Chondrocyte (in vitro differentiated cells): Measurements from ENCODE around the gene MAP2K5. TPM values are rescaled to one million over a fixed set of nuclear protein-coding genes. Genes with fewer than 3 reads are reported as not detected.

Source experiments
- DNase-seq: peaks from one replicate; pipeline ENCODE4 v3.0.0; 2021; ENCODE audit warnings: mixed read lengths, low spot score
- H3K27ac Mint-ChIP-seq: one replicate; pipeline ENCODE4 v1.8.0; 2021; ENCODE audit warnings: mild to moderate bottlenecking, moderate library complexity, mixed read lengths; ENCODE audit not compliant: unreplicated experiment
- H3K27me3 Mint-ChIP-seq: 2 replicates; pipeline ENCODE4 v1.8.0; 2021; ENCODE audit warnings: low read depth, mixed read lengths
- H3K36me3 Mint-ChIP-seq: 2 replicates; pipeline ENCODE4 v1.8.0; 2021; ENCODE audit warnings: low read depth, mixed read lengths
- H3K4me1 Mint-ChIP-seq: 2 replicates; pipeline ENCODE4 v1.8.0; 2021; ENCODE audit warnings: low read depth, mild to moderate bottlenecking, mixed read lengths
- H3K4me3 Mint-ChIP-seq: one replicate; pipeline ENCODE4 v1.8.0; 2021; ENCODE audit warnings: mild to moderate bottlenecking, moderate library complexity, mixed read lengths; ENCODE audit not compliant: unreplicated experiment
- H3K9me3 Mint-ChIP-seq: 2 replicates; pipeline ENCODE4 v1.8.0; 2021; ENCODE audit warnings: low read depth, mixed read lengths
- CTCF ChIP-seq: fragments of 200-600 bp; sonication (generic); IDR thresholded peaks from 2 replicates; pipeline ENCODE4 v1.5.0; 2021; ENCODE audit warnings: antibody characterized with exemption, mild to moderate bottlenecking, moderate library complexity
- total RNA-seq: library from RNA; stranded (reverse); gene quantifications from 3 replicates; pipeline ENCODE4 v1.2.1, GENCODE V29; 2021

The MAP2K5 gene
- total RNA-seq, 1 donor from 2014 or later = 14.0 TPM

DNA sequence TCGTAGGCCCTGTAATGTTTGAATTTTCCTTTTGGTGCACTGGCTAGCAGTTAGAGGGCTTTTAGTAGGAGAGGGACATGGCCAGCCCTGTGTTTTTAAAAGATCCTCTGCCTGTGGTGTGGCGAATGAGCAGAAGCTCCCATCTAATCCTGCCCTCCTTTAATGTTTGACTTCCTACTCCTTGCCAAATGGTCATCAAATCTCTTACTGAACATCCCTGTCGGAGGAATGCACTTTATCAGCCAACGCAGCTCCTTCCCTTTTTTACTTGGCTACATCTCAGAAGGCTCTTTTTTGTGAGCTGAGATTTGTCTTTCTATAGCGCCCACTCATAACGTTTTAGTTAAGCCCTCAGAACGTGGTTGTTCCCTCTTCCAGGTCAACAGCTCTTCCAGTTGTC is 44.8 kb downstream of the MAP2K5 start:
- H3K27me3 Mint-ChIP-seq = no peaks in the 10 kb centered on the region
- no peak for DNase-seq
- H3K4me1 Mint-ChIP-seq = no peaks in the 10 kb centered on the region
- no peak overlapping the region for H3K4me3 Mint-ChIP-seq
- H3K9me3 Mint-ChIP-seq = no peaks in the 10 kb centered on the region
- peaks cover 21% of the 10 kb centered on the region for H3K36me3 Mint-ChIP-seq
- TF ChIP-seq CTCF = no peak
- no peak overlapping the region for H3K27ac Mint-ChIP-seq

DNA sequence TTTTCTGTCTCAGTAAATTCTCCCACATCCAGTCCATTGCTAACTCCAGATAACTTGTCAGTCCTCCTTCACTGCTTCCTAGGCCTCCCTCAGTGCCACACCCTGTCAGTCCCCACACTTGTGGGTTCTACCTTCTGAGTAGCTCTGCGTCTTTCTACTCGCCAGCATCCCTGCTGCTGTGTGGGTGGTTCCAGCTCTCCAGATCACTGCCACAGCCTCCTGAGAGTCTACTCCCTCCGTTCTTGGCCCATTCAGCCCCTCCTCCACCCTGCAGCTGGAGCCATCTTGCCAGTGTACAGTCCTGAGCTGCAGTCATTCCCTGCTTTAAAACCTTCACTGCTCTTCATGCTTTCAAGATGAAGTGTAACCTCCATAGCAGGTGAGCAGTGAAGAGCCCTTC is 45.3 kb downstream of the MAP2K5 start:
- Mint-ChIP-seq H3K27ac (no peak overlapping the region), H3K9me3 (no peaks in the 10 kb centered on the region), H3K27me3 (no peaks in the 10 kb centered on the region), H3K4me1 (no peaks in the 10 kb centered on the region), H3K36me3 (peaks cover 21% of the 10 kb centered on the region), H3K4me3 (no peak overlapping the region)
- TF ChIP-seq CTCF = no peak
- no peak for DNase-seq

DNA sequence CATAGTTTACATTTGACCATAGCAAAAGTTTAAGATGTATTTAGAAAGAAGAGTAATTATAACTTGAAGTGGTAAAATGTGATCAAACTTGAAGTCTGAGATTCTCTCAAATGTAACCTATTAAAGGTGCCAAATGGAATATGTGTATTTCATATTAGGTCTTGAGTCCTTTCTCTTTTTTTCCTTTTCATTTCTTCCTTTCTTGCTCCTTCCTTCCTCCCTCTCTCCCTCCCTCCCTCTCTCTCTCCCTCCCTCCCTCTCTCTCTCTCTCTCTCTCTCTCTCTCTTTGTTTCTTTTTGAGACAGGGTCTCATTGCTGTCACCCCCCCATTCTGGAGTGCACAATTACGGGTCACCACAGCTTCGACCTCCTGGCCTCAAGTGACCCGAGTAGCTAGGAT is 47.7 kb downstream of the MAP2K5 start:
- no peaks in the 10 kb centered on the region for H3K27me3 Mint-ChIP-seq
- H3K9me3 Mint-ChIP-seq = no peaks in the 10 kb centered on the region
- H3K4me1 Mint-ChIP-seq = no peaks in the 10 kb centered on the region
- no peak overlapping the region for H3K4me3 Mint-ChIP-seq
- peaks cover 24% of the 10 kb centered on the region for H3K36me3 Mint-ChIP-seq
- TF ChIP-seq CTCF = no peak
- DNase-seq = no peak
- no peak overlapping the region for H3K27ac Mint-ChIP-seq

DNA sequence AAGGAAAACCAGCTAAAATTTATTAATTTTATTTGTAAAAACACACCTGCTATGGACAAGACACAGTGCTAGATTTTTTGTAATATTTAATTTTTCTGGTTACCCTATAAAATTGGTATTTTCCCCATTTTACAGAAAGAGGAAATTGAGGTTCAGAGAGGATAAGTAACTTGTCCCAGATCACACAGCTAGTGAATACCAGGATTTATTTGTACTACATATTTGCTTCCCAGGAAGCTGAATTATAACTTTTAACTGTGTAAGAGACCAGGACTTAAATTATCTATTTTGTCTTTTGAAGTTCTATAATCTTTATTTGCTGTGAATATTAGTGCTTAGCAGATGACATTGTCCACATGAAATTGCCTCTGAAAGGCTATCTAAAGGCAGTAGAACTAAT is 49.7 kb downstream of the MAP2K5 start:
- peaks cover 3% of the 10 kb centered on the region for H3K4me1 Mint-ChIP-seq
- peaks cover 22% of the 10 kb centered on the region for H3K36me3 Mint-ChIP-seq
- no peak overlapping the region for H3K4me3 Mint-ChIP-seq
- no peaks in the 10 kb centered on the region for H3K9me3 Mint-ChIP-seq
- no peak for DNase-seq
- TF ChIP-seq CTCF = no peak
- no peaks in the 10 kb centered on the region for H3K27me3 Mint-ChIP-seq
- H3K27ac Mint-ChIP-seq = no peak overlapping the region

DNA sequence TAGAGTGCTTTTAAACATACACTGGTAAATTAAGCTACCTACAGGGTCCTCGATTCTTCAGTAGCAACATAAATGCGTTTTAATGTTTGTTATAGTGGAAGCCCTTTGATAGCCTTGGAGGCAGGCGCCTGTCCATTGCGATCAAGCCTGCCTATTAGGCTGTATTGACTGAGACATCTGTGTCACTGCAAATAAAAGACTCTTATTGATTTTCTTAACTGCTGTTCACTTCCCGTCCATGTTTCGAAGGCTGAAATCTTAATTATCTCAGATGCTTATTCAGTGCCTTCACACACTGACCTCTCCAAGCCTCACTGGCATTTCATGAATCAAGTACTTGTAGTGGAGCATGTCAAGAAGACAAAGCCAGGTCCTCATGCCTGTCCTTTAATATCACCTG is 51.1 kb downstream of the MAP2K5 start:
- no peaks in the 10 kb centered on the region for H3K9me3 Mint-ChIP-seq
- H3K27ac Mint-ChIP-seq = no peak overlapping the region
- no peak for DNase-seq
- no peaks in the 10 kb centered on the region for H3K27me3 Mint-ChIP-seq
- TF ChIP-seq CTCF = no peak
- peaks cover 9% of the 10 kb centered on the region for H3K36me3 Mint-ChIP-seq
- peaks cover 3% of the 10 kb centered on the region for H3K4me1 Mint-ChIP-seq
- H3K4me3 Mint-ChIP-seq = no peak overlapping the region
